Astrocyte (in vitro differentiated cells and primary cell): Measurements from ENCODE around the gene GLO1.

Experiments
- EZH2 ChIP-seq: IDR thresholded peaks from 2 replicates; pipeline ENCODE4 v1.6.1; 2012; ENCODE audit warnings: mild to moderate bottlenecking, low read length, inconsistent platforms; ENCODE audit not compliant: insufficient read depth
- TF ChIP-seq, protein P1 (sequence below): IDR thresholded peaks from 2 replicates; pipeline ENCODE4 v1.5.1; 2011; ENCODE audit warnings: low read depth, mild to moderate bottlenecking, inconsistent platforms, low read length, moderate library complexity; ENCODE audit not compliant: insufficient read depth

GRCh38 chr6:38713812-38714211 lies 10.9 kb upstream of the GLO1 start:
- TF ChIP-seq, protein P1, sequence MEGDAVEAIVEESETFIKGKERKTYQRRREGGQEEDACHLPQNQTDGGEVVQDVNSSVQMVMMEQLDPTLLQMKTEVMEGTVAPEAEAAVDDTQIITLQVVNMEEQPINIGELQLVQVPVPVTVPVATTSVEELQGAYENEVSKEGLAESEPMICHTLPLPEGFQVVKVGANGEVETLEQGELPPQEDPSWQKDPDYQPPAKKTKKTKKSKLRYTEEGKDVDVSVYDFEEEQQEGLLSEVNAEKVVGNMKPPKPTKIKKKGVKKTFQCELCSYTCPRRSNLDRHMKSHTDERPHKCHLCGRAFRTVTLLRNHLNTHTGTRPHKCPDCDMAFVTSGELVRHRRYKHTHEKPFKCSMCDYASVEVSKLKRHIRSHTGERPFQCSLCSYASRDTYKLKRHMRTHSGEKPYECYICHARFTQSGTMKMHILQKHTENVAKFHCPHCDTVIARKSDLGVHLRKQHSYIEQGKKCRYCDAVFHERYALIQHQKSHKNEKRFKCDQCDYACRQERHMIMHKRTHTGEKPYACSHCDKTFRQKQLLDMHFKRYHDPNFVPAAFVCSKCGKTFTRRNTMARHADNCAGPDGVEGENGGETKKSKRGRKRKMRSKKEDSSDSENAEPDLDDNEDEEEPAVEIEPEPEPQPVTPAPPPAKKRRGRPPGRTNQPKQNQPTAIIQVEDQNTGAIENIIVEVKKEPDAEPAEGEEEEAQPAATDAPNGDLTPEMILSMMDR = no peak
- TF ChIP-seq EZH2 = no peak
